Measurements from ENCODE around the gene MTG2.

MTG2 gene

DNA sequence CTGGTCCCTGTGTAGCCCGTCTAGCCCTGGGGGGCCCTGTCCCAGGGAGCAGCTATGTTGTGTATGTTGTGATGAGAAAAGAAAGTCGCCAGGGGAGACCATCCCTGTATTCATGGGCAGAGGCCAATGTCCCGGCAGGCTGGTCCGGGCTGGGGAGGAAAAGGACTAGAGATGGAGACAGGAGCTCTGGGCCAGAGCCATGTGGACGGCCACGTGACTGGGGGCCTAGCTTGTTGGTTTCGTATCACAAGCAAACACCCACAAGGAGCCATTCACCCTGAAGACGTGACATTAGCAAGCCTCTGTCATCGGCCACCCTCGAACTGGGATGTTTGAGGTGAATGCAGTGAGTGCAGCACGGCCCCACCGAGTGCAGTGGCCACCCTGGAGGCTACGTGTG is 40.1 kb downstream of the MTG2 start:
- no peak overlapping the region for H3K4me3 ChIP-seq (replicated peaks in 1 of 2; ENCODE audit: low read depth in 2 of 2, low read length in 2 of 2)
- TF ChIP-seq, protein P1, sequence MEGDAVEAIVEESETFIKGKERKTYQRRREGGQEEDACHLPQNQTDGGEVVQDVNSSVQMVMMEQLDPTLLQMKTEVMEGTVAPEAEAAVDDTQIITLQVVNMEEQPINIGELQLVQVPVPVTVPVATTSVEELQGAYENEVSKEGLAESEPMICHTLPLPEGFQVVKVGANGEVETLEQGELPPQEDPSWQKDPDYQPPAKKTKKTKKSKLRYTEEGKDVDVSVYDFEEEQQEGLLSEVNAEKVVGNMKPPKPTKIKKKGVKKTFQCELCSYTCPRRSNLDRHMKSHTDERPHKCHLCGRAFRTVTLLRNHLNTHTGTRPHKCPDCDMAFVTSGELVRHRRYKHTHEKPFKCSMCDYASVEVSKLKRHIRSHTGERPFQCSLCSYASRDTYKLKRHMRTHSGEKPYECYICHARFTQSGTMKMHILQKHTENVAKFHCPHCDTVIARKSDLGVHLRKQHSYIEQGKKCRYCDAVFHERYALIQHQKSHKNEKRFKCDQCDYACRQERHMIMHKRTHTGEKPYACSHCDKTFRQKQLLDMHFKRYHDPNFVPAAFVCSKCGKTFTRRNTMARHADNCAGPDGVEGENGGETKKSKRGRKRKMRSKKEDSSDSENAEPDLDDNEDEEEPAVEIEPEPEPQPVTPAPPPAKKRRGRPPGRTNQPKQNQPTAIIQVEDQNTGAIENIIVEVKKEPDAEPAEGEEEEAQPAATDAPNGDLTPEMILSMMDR (IDR thresholded peaks at IDR 0.05; ENCODE audit: low read depth, low read length), result no peak
- DNase-seq (ENCODE audit: low read depth in 2 of 2), result no peak

DNA sequence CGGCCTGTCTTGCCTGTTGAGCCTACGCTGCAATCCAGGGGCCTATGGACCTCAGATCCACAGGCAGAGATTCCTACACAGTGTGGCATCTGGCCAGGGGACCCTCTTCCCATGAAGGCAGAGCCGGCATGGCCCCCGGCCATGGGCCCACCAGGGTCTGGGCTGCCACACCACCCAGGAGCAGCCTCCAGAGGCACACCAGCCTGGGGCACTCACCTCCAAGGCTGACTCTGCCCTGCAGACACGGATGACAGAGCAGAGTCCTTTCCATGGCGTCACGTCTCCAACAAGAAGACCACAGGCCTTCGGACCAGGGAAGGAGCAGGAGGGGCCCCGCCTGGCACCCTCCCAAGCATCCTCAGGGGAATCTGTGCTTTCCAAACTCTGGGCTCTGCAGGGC is 40.7 kb downstream of the MTG2 start:
- TF ChIP-seq, protein P1 (IDR thresholded peaks at IDR 0.05; ENCODE audit: low read depth, low read length), result no peak
- H3K4me3 ChIP-seq (replicated peaks in 1 of 2; ENCODE audit: low read depth in 2 of 2, low read length in 2 of 2), result no peak overlapping the region
- DNase-seq (ENCODE audit: low read depth in 2 of 2), result no peak

DNA sequence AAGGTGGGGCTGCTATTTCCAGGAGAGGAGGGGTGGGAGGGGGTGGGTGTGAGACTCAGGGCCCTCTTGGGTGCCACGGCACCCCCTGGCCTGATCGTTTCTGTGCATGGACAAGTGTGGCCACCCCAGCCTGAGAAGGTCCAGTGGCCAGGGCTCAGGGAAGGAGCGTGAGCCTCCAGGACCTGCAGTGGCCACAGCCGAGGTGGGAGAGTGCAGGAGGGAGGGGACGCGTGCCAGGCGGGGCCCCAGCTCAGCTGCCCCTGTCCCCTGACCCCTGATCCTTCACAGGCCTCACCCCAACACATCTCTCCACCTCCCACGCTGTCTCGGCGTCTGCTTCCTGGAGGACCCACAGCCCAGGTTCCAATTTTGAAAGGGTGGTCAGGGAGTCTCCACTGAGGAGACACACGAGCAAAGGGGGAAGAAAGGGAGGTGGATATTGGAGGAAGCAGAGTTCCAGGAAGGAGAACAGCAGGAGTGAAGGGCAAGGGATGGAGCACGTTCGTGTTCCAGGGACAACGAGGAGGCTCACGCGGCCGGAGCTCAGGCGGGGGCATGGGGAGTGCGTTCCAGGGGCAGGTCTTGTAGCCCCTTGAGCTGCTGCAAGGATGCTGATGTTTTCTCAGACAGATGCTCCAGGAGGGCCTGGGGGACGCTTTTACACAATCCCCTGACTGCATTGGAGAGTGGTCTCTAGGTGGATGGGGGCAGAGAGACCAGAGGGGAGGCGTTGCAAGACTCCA is 41.5 kb downstream of the MTG2 start:
- no peak for DNase-seq (ENCODE audit: low read depth in 2 of 2)
- H3K4me3 ChIP-seq (replicated peaks in 1 of 2; ENCODE audit: low read depth in 2 of 2, low read length in 2 of 2), result no peak overlapping the region
- TF ChIP-seq, protein P1 (IDR thresholded peaks at IDR 0.05; ENCODE audit: low read depth, low read length), result no peak

DNA sequence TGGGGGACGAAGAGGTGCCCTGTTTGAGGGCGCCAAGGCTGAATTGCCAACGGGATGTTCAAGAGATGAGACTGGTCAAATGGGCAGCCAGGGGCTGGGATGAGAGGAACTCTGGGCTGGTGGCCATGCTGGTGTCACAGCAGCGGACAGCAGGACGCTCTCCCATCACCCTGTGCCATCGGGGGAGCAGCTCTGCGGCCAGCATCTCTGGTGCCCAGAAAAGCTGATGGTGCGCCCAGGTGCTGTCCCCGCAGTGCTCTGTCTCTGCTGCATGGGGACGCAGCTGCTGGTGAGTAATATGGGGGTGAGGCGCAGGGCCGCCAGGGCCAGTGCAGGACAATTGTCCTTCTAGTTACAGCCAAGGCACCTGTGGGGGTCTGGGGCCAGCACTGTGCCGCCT is 42.2 kb downstream of the MTG2 start:
- TF ChIP-seq, protein P1 (IDR thresholded peaks at IDR 0.05; ENCODE audit: low read depth, low read length), result no peak
- H3K4me3 ChIP-seq (replicated peaks in 1 of 2; ENCODE audit: low read depth in 2 of 2, low read length in 2 of 2), result no peak overlapping the region
- DNase-seq (ENCODE audit: low read depth in 2 of 2), result no peak

- TF ChIP-seq, protein P1 (IDR thresholded peaks at IDR 0.05; ENCODE audit: low read depth, low read length), result no peak
- no peak for DNase-seq (ENCODE audit: low read depth in 2 of 2)
- H3K4me3 ChIP-seq (replicated peaks in 1 of 2; ENCODE audit: low read depth in 2 of 2, low read length in 2 of 2), result no peak overlapping the region
Measured at GRCh38 chr20:62225820-62226635, 43.2 kb downstream of the MTG2 start.

DNA sequence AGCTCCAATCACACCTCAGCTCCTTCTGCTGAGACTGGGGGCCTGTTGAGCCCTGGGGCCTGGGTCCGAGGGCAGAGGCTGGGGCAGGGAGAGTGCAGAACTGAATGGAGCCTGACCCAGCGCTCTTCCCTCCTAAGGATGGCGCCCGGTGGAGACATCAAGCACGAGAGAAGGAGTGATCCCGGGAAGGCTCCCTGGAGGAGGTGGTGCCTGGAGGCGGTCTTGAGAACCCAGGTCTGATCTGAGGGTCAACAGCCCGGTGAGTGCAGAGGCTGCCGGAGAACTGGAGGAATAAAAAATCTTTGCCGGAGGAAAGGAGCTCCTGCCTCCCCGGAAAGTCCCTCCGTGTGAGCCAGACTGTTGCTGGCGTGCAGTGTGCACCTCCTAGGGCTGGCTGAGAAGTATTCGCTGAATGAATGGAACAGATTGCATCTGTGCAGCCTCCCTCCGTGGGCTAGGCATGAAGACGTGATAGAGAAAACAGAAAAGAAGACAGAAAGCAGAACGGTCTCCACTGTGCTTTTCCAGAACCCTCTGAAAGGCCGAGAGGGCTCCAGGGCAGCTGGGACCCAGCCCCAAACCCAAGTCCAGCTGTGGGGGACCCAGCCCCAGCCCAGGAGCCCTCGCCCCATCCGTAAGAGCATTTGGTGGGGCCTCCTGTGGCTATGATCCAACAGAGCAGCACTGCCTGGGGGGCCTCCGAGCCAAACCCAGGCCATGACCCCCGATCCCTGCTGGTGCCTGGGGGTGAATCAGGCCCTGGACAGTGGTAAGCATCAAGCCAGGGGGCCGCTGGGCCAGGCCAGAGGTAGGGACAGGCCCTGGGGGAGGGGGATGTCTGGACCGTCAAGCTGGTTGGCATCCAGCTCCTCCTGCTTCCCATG is 44.1 kb downstream of the MTG2 start:
- no peak for DNase-seq (ENCODE audit: low read depth in 2 of 2)
- TF ChIP-seq, protein P1 (IDR thresholded peaks at IDR 0.05; ENCODE audit: low read depth, low read length), result no peak
- no peak overlapping the region for H3K4me3 ChIP-seq (replicated peaks in 1 of 2; ENCODE audit: low read depth in 2 of 2, low read length in 2 of 2)

All from cardiac fibroblast (primary cell).